ENCODE data around the gene KRI1. TPM values are rescaled to one million over a fixed set of nuclear protein-coding genes. Genes with fewer than 3 reads are reported as not detected.

The KRI1 gene
- total RNA-seq, 4 donors from 2014 or later, result 22.9 to 27.9 (median 23.3) TPM

DNA sequence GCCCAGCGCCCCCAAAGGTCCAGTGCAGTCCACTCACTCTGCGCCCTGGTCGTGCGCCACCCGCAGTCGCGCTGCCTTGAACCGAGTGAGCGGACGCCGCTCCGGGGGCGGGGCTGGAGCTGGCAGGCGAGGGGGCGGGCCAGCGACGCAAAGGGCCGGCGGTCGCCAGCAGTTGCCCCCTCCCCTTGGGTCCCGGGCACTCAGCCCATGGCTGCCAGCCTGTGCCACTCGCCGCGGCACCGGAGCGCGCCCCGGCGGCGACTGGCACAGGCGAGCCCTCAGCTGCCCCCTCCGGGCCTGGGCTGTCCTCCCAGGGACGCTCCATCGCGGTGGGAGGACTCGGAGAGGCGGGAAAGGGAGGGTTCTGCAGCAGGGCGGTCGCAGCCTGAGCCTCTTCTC is 48.5 kb downstream of the KRI1 start, which contains the start of gene S1PR5:
Gene S1PR5 (minus strand): TSS at position 87 of the 399 bp plus-strand sequence. CDS start 2,436 bp downstream, outside the sequence.
- H3K27ac ChIP-seq, result no peak within 1 kb of the TSS
- H3K4me3 ChIP-seq, result peak within 1 kb of the TSS in 2 of 4 donors; percentile 9 to 28
- peaks cover 0 to 33% (median 13%) of the 10 kb centered on the region in 4 donors for H3K4me1 ChIP-seq
- H3K36me3 ChIP-seq, result no peaks in the 10 kb centered on the region
- no peak for DNase-seq (ENCODE audit: low spot score in 2 of 2)
- H3K9me3 ChIP-seq, result no peaks in the 10 kb centered on the region
- H3K27me3 ChIP-seq, result peaks cover 0 to 94% of the 10 kb centered on the region in 2 donors
- 0% methylated on average over 2 to 16 of the region's 39 CpGs for WGBS, 2 donors
- no peak for TF ChIP-seq POLR2A (IDR thresholded peaks at IDR 0.05)
- TF ChIP-seq, protein P1, sequence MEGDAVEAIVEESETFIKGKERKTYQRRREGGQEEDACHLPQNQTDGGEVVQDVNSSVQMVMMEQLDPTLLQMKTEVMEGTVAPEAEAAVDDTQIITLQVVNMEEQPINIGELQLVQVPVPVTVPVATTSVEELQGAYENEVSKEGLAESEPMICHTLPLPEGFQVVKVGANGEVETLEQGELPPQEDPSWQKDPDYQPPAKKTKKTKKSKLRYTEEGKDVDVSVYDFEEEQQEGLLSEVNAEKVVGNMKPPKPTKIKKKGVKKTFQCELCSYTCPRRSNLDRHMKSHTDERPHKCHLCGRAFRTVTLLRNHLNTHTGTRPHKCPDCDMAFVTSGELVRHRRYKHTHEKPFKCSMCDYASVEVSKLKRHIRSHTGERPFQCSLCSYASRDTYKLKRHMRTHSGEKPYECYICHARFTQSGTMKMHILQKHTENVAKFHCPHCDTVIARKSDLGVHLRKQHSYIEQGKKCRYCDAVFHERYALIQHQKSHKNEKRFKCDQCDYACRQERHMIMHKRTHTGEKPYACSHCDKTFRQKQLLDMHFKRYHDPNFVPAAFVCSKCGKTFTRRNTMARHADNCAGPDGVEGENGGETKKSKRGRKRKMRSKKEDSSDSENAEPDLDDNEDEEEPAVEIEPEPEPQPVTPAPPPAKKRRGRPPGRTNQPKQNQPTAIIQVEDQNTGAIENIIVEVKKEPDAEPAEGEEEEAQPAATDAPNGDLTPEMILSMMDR (IDR thresholded peaks at IDR 0.05), result no peak
- TF ChIP-seq EP300 (IDR thresholded peaks at IDR 0.05), result no peak

DNA sequence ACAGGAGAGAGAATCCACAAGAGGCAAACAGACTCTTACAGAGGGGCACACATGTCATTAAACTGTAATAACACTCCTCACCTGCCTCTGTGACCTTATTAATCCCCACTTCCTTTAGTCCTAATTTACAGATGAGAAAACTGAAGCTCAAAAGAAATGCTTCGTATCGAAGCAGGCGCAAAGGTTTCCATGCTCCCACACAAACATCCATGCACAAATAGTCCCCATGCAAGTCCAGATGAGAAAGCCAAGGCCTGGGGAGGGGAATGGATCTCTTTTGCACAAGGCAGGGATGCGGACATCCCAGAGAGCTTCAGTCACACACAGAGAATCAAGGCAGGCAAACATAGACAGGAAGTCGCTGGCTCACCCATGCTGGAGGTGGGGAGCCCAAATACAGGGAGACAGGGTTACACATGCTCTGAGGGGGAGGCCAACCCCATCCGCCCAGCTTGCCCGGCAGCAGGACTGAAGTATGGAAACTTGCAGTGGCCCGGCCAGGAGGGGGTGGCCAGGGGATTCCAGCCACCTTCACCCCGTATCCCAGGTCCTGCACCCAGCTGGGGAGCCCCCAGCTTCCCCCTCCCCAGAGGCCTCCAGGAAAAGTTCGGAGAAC is 49.0 kb downstream of the KRI1 start:
- TF ChIP-seq, protein P1 (IDR thresholded peaks at IDR 0.05), result no peak
- TF ChIP-seq POLR2A (IDR thresholded peaks at IDR 0.05), result no peak
- TF ChIP-seq EP300 (IDR thresholded peaks at IDR 0.05), result no peak
- H3K27me3 ChIP-seq, result peaks cover 0 to 95% of the 10 kb centered on the region in 2 donors
- peaks cover 0 to 33% (median 13%) of the 10 kb centered on the region in 4 donors for H3K4me1 ChIP-seq
- H3K9me3 ChIP-seq, result no peaks in the 10 kb centered on the region
- no peaks in the 10 kb centered on the region for H3K36me3 ChIP-seq
- WGBS, 2 donors, result 48 to 50% methylated on average over 5 to 10 of the region's 10 CpGs
- no peak overlapping the region for H3K27ac ChIP-seq
- no peak for DNase-seq (ENCODE audit: low spot score in 2 of 2)
- peak overlapping the region in 1 of 4 donors; percentile 28 for H3K4me3 ChIP-seq

DNA sequence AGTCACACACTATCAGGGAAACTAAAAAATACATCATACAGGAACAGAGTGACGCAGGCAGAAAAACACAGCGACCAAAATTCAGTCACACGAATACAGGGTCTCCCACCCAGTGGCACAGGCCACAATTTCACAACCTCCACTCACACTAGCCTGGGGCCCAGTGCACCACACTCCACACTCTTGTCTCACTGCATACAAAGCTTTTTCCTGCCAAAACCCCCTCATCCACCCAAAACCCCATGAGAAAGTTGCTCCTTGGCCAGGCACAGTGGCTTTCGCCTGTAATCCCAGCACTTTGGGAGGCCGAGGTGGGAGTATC is 49.8 kb downstream of the KRI1 start:
- Histone ChIP-seq H3K4me1 (peaks cover 0 to 33% (median 13%) of the 10 kb centered on the region in 4 donors), H3K27me3 (peaks cover 0 to 97% of the 10 kb centered on the region in 2 donors), H3K36me3 (no peaks in the 10 kb centered on the region), H3K27ac (no peak overlapping the region), H3K9me3 (no peaks in the 10 kb centered on the region), H3K4me3 (no peak overlapping the region)
- 90 to 91% methylated on average over 5 of the region's 5 CpGs for WGBS, 2 donors
- TF ChIP-seq, protein P1 (IDR thresholded peaks at IDR 0.05), result no peak
- TF ChIP-seq POLR2A (IDR thresholded peaks at IDR 0.05), result no peak
- no peak for TF ChIP-seq EP300 (IDR thresholded peaks at IDR 0.05)
- no peak for DNase-seq (ENCODE audit: low spot score in 2 of 2)

DNA sequence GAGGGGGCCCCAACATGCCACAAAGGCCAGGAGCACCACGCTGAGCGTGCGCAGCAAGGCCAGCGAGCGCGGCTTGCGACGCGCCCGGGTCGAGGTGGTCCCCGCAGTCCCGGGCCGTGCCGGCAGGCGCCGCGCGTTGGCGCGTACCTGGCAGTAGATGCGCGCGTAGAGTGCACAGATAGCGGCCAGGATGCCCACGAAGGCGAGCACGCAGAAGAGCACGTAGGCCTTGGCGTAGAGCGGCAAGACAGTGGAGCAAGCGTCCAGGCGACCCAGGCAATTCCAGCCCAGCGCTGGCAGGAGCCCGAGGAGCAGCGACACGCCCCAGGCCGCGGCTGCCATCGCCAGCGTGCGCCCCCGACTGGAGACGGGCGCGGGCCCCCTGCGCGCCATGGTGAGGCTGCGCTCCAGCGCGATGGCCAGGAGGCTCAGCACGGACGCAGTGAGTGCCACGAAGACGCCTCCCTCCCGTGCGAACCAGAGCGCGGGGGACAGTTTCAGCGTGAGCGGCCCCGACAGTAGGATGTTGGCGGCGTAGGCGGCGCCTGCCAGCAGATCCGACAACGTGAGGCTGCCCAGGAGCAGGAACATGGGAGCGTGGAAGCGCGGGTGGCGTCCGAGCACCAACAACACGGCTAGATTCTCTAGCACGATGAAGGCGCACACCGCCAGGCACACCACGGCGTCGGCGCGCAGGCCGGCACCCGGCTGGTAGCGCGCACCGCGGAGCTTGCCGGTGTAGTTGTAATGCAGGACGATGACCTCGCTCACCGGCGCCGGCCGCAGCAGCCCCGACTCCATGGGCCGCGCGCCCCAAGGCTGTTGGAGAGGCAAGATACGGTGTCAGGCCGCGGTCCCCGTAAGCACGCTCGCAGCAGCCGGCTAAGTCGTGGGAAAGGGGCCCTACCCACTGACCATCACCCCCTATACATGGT is 51.3 kb downstream of the KRI1 start:
- no peaks in the 10 kb centered on the region for H3K9me3 ChIP-seq
- H3K36me3 ChIP-seq, result no peaks in the 10 kb centered on the region
- no peak overlapping the region for H3K27ac ChIP-seq
- DNase-seq (ENCODE audit: low spot score in 2 of 2), result no peak
- no peak overlapping the region for H3K4me3 ChIP-seq
- peaks cover 0 to 99% of the 10 kb centered on the region in 2 donors for H3K27me3 ChIP-seq
- H3K4me1 ChIP-seq, result peaks cover 0 to 38% (median 15%) of the 10 kb centered on the region in 4 donors
- WGBS, 2 donors, result 19 to 35% methylated on average over 43 to 88 of the region's 107 CpGs
- no peak for TF ChIP-seq POLR2A (IDR thresholded peaks at IDR 0.05)
- TF ChIP-seq, protein P1 (IDR thresholded peaks at IDR 0.05), result no peak
- TF ChIP-seq EP300 (IDR thresholded peaks at IDR 0.05), result no peak

DNA sequence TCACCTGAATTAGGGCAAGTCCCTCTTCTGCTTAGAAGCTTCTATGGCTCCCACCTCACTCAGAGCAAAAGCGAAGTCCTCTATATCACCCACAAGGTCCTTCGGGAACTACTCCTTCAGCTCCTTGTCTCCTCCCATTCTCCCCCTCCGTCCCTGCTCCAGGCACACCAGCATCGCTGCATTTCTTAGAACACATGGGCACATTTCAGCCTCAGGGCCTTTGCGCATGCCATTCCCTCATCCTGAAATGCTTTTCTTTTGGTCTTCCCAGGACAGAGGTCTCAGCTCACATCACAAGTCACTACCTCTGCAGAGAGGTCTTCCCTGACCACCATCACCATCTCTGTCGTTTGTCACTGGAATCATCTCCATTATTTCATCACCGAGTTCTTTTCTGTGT is 52.6 kb downstream of the KRI1 start:
- TF ChIP-seq, protein P1 (IDR thresholded peaks at IDR 0.05), result no peak
- TF ChIP-seq EP300 (IDR thresholded peaks at IDR 0.05), result no peak
- no peak for TF ChIP-seq POLR2A (IDR thresholded peaks at IDR 0.05)
- H3K4me3 ChIP-seq, result no peak overlapping the region
- peaks cover 0 to 28% (median 12%) of the 10 kb centered on the region in 4 donors for H3K4me1 ChIP-seq
- no peaks in the 10 kb centered on the region for H3K36me3 ChIP-seq
- peaks cover 0 to 98% of the 10 kb centered on the region in 2 donors for H3K27me3 ChIP-seq
- H3K9me3 ChIP-seq, result no peaks in the 10 kb centered on the region
- 80 to 82% methylated on average over 7 of the region's 7 CpGs for WGBS, 2 donors
- DNase-seq (ENCODE audit: low spot score in 2 of 2), result no peak
- H3K27ac ChIP-seq, result no peak overlapping the region
